Heart left ventricle (tissue), 16 donors: ENCODE results near the gene USP4. TPM values are rescaled to one million over a fixed set of nuclear protein-coding genes. Genes with fewer than 3 reads are reported as not detected.

Source experiments
- ATAC-seq, 4 donors: fragments of 200-7000 bp; cut with Tn5 transposase; one replicate each; pipeline ENCODE4 v1.9.1; 2020 to 2022; ENCODE audit warnings: moderate library complexity in 4 of 4, mild to moderate bottlenecking in 3 of 4, moderate number of reproducible peaks in 1 of 4
- DNase-seq, 5 donors: peaks; one replicate each; pipeline ENCODE4 v3.0.0-alpha.2; 2020
- H3K27ac ChIP-seq, 12 donors: fragments of 200-600 bp; sonication (generic) in 4 of 12; one replicate each; pipeline versions ENCODE4 v1.5.0 to v1.8.0; 2016 to 2022; ENCODE audit warnings: mild to moderate bottlenecking in 2 of 12
- H3K27me3 ChIP-seq, 9 donors: fragments of 200-600 bp; sonication (generic) in 2 of 9; one replicate each; pipeline versions ENCODE4 v1.5.1 to v1.8.0; 2016 to 2022; ENCODE audit warnings: mild to moderate bottlenecking in 3 of 9
- H3K36me3 ChIP-seq, 9 donors: fragments of 200-600 bp; sonication (generic) in 2 of 9; one replicate each; pipeline versions ENCODE4 v1.5.0 to v1.8.0; 2018 to 2022; ENCODE audit warnings: mild to moderate bottlenecking in 2 of 9
- H3K4me1 ChIP-seq, 12 donors: fragments of 200-600 bp; sonication (generic) in 4 of 12; one replicate each; pipeline versions ENCODE4 v1.5.0 to v1.8.0; 2016 to 2022; ENCODE audit warnings: mild to moderate bottlenecking in 3 of 12
- H3K4me3 ChIP-seq, 12 donors: fragments of 200-600 bp; sonication (generic) in 4 of 12; one replicate each; pipeline versions ENCODE4 v1.5.0 to v1.8.0; 2017 to 2022; ENCODE audit warnings: mild to moderate bottlenecking in 9 of 12, moderate library complexity in 4 of 12
- H3K9me3 ChIP-seq, 12 donors: fragments of 200-600 bp; sonication (generic) in 4 of 12; one replicate each; pipeline versions ENCODE4 v1.5.0 to v1.8.0; 2016 to 2022; ENCODE audit warnings: mild to moderate bottlenecking in 1 of 12
- CTCF ChIP-seq, 12 donors: fragments of 200-600 bp; sonication (generic) in 4 of 12; IDR thresholded peaks; one replicate each; pipeline versions ENCODE4 v1.5.0 to v1.8.0; 2018 to 2022; ENCODE audit warnings: antibody characterized with exemption in 12 of 12, mild to moderate bottlenecking in 5 of 12
- POLR2A ChIP-seq, 2 donors: fragments of 450-650 bp; IDR thresholded peaks; one replicate each; pipeline ENCODE4 v1.6.1; 2017; ENCODE audit warnings: antibody characterized with exemption in 2 of 2, mild to moderate bottlenecking in 2 of 2, moderate library complexity in 2 of 2
- WGBS, 4 donors: extraction: QIAGEN DNeasy Blood & Tissue Kit in 2 of 4; methylation state at CpG; one replicate each; pipeline versions ENCODE4 v1.1.5 to v1.1.7; 2013 to 2018; 5-methylcytosine and 5-hydroxymethylcytosine counted together
- intact Hi-C, 10 donors: fragments of 100-400 bp; cut with DNase I; formaldehyde crosslinking; loops; one replicate each; pipeline versions ENCODE4 v1.11.1 to v1.14.2; 2022
- polyA plus RNA-seq, 2 donors: library from polyadenylated mRNA; stranded (reverse); fragments of 200-250 nt; gene quantifications; one replicate each; pipeline ENCODE4 v1.2.3, GENCODE V29; 2013
- total RNA-seq, 9 donors: library from RNA; depleted of rRNA in 2 of 9; stranded (reverse); fragments of >200 nt in 2 of 9; fragmentation: NEBNext Ultra II Directional in 3 of 9; extraction: Animal tissue kit (Norgen Biotek cat#: 25700) in 3 of 9; gene quantifications; one replicate each; pipeline versions ENCODE4 v1.1.0 to v1.2.4, GENCODE V29; 2016 to 2023
- donor health status: ischemic (EF 13 %, LVEDD 7.1; RV severe dilation, severe dysfunction).
- donor health status: healthy with polysubstance abuse.
- donor health status: DM: no; HTN: yes; CAD: no.
- donor health status: DM: no; HTN: no; CAD: no.
- donor health status: ischemic (EF 25% LVEDD 6.9; RV normal size, moderate dysfunction).
- donor health status: ischemic (EF 25% LVEDD 5.7; RV mildly dilated, moderate dysfunction).
- donor health status: healthy.
- donor health status: DM: yes; HTN: yes; CAD: no.
- donor health status: ischemic (EF 35%, LVEDD 5.7; RV mildly dilated, moderate dysfunction).
- donor health status: nonischemic (EF 11% LVEDD 7.7; RV severe dilation, severe dysfunction).
- donor health status: DM: yes; HTN: yes; CAD: no.
- donor health status: PGD.
- donor health status: ischemic (EF 29% LVEDD 5.4; RV normal size, mild dysfunction).
- donor health status: nonischemic (EF 23%, LVEDD 6.1; RV moderate dilation, normal function).

The USP4 gene
- total and polyA plus RNA-seq, 11 donors = 17.3 to 48.6 (median 36.0) TPM

- no peaks in the 10 kb centered on the region for H3K9me3 ChIP-seq
- ATAC-seq (no peak), DNase-seq (no peak)
- H3K4me3 ChIP-seq = no peak overlapping the region
- 93 to 100% (median 94%) methylated on average over 6 of the region's 6 CpGs for WGBS, 4 donors
- H3K36me3 ChIP-seq = peaks cover 3 to 94% (median 86%) of the 10 kb centered on the region in 9 donors
- intact Hi-C loops = no loop called here
- no peak overlapping the region for H3K27ac ChIP-seq
- peaks cover 0 to 10% (median 7%) of the 10 kb centered on the region in 12 donors for H3K4me1 ChIP-seq
- no peaks in the 10 kb centered on the region for H3K27me3 ChIP-seq
- TF ChIP-seq POLR2A (IDR thresholded peaks at IDR 0.05) (no peak), CTCF (IDR thresholded peaks at IDR 0.05) (no peak)
Measured at GRCh38 chr3:49283997-49284396, 55.9 kb downstream of the USP4 start.

GRCh38 chr3:49279376-49279775 is 60.5 kb downstream of the USP4 start:
- peak overlapping the region; percentile 33 to 99 (median 96) for H3K27ac ChIP-seq
- no peaks in the 10 kb centered on the region for H3K9me3 ChIP-seq
- no peak overlapping the region for H3K4me3 ChIP-seq
- no peaks in the 10 kb centered on the region for H3K27me3 ChIP-seq
- TF ChIP-seq POLR2A (IDR thresholded peaks at IDR 0.05) = no peak
- no peak for TF ChIP-seq CTCF (IDR thresholded peaks at IDR 0.05)
- intact Hi-C loops = loop anchor here in 8 of 10 donors (5.0 to 10.0 kb wide), 3 partner anchors 62 to 107 kb away; partner anchors contain the start of gene KLHDC8B (in 6 of the 8)
- DNase-seq (no peak), ATAC-seq (peak in 2 of 4 donors; percentile 7 to 37)
- H3K36me3 ChIP-seq = peaks cover 0 to 60% (median 39%) of the 10 kb centered on the region in 9 donors
- peaks cover 0 to 43% (median 31%) of the 10 kb centered on the region in 12 donors for H3K4me1 ChIP-seq

GRCh38 chr3:49278548-49278947 is 61.3 kb downstream of the USP4 start:
- H3K36me3 ChIP-seq = peaks cover 0 to 52% (median 31%) of the 10 kb centered on the region in 9 donors
- intact Hi-C loops = loop anchor here in 8 of 10 donors (5.0 to 10.0 kb wide), 3 partner anchors 61 to 106 kb away; partner anchors contain the start of gene KLHDC8B (in 6 of the 8)
- TF ChIP-seq POLR2A (IDR thresholded peaks at IDR 0.05) (no peak), CTCF (IDR thresholded peaks at IDR 0.05) (no peak)
- no peak overlapping the region for H3K4me3 ChIP-seq
- 32 to 42% (median 37%) methylated on average over 4 of the region's 4 CpGs for WGBS, 4 donors
- no peak for DNase-seq
- H3K9me3 ChIP-seq = no peaks in the 10 kb centered on the region
- peaks cover 0 to 43% (median 31%) of the 10 kb centered on the region in 12 donors for H3K4me1 ChIP-seq
- ATAC-seq = no peak
- H3K27ac ChIP-seq = peak overlapping the region; percentile 33 to 99 (median 96)
- no peaks in the 10 kb centered on the region for H3K27me3 ChIP-seq

- Histone ChIP-seq H3K4me3 (peak overlapping the region; percentile 25 to 64 (median 53)), H3K9me3 (no peaks in the 10 kb centered on the region), H3K4me1 (peaks cover 0 to 43% (median 31%) of the 10 kb centered on the region in 12 donors), H3K36me3 (peaks cover 0 to 40% (median 27%) of the 10 kb centered on the region in 9 donors), H3K27ac (peak overlapping the region; percentile 89 to 99 (median 96)), H3K27me3 (no peaks in the 10 kb centered on the region)
- TF ChIP-seq POLR2A (IDR thresholded peaks at IDR 0.05) = no peak
- TF ChIP-seq CTCF (IDR thresholded peaks at IDR 0.05) = no peak
- ATAC-seq (peak in 3 of 4 donors; percentile 16 to 26 (median 21)), DNase-seq (no peak)
- intact Hi-C loops = loop anchor here (1.0 to 10.0 kb wide), 7 partner anchors 60 to 107 kb away; partner anchors contain the start of gene KLHDC8B (in 9 of the 10)
- WGBS, 4 donors = 19 to 26% (median 24%) methylated on average over 8 to 9 of the region's 9 CpGs
Measured at GRCh38 chr3:49277383-49277775, 62.5 kb downstream of the USP4 start.
